ENCODE data around the gene NOC4L. TPM values are rescaled to one million over a fixed set of nuclear protein-coding genes. Genes with fewer than 3 reads are reported as not detected.

NOC4L gene
- total and polyA plus RNA-seq, 5 donors from 2014 or later = 17.0 to 26.9 (median 19.2) TPM

GRCh38 chr12:132156573-132157325, 12.5 kb downstream of the NOC4L start:
- H3K36me3 Mint-ChIP-seq = no peaks in the 10 kb centered on the region
- H3K4me1 Mint-ChIP-seq = peaks cover 0 to 2% (median 0%) of the 10 kb centered on the region in 4 donors
- Histone ChIP-seq H3K4me1 (ENCODE audit: control insufficient read depth, insufficient read depth, low read length, poor library complexity, severe bottlenecking) (peaks cover 10% of the 10 kb centered on the region), H3K36me3 (ENCODE audit: control insufficient read depth, insufficient read depth, low read length) (peaks cover 12% of the 10 kb centered on the region), H3K4me3 (ENCODE audit: low read depth, low read length) (no peak overlapping the region), H3K9me3 (ENCODE audit: control insufficient read depth in 2 of 2, low read length in 2 of 2) (no peaks in the 10 kb centered on the region), H3K27ac (ENCODE audit: insufficient read depth, low read length, poor library complexity, severe bottlenecking) (no peak overlapping the region), H3K27me3 (ENCODE audit: control insufficient read depth, insufficient read depth, low read length) (no peaks in the 10 kb centered on the region)
- no peaks in the 10 kb centered on the region for H3K9me3 Mint-ChIP-seq
- no peak overlapping the region for H3K4me3 Mint-ChIP-seq
- DNase-seq (no peak), ATAC-seq (ENCODE audit: low read depth in 2 of 2) (no peak)
- no peak overlapping the region for H3K27ac Mint-ChIP-seq
- no peaks in the 10 kb centered on the region for H3K27me3 Mint-ChIP-seq

- no peak overlapping the region for H3K27ac Mint-ChIP-seq
- DNase-seq = no peak
- H3K27me3 Mint-ChIP-seq = no peaks in the 10 kb centered on the region
- Histone ChIP-seq H3K27me3 (ENCODE audit: control insufficient read depth, insufficient read depth, low read length) (no peaks in the 10 kb centered on the region), H3K36me3 (ENCODE audit: control insufficient read depth, insufficient read depth, low read length) (peaks cover 5% of the 10 kb centered on the region), H3K9me3 (ENCODE audit: control insufficient read depth in 2 of 2, low read length in 2 of 2) (no peaks in the 10 kb centered on the region), H3K4me1 (ENCODE audit: control insufficient read depth, insufficient read depth, low read length, poor library complexity, severe bottlenecking) (peaks cover 16% of the 10 kb centered on the region), H3K27ac (ENCODE audit: insufficient read depth, low read length, poor library complexity, severe bottlenecking) (no peak overlapping the region), H3K4me3 (ENCODE audit: low read depth, low read length) (no peak overlapping the region)
- no peak overlapping the region for H3K4me3 Mint-ChIP-seq
- H3K36me3 Mint-ChIP-seq = no peaks in the 10 kb centered on the region
- no peak for ATAC-seq (ENCODE audit: low read depth in 2 of 2)
- H3K4me1 Mint-ChIP-seq = peaks cover 0 to 2% (median 0%) of the 10 kb centered on the region in 4 donors
- no peaks in the 10 kb centered on the region for H3K9me3 Mint-ChIP-seq
These were observed 13.6 kb downstream of the NOC4L start for GRCh38 chr12:132157733-132158409.

- H3K27me3 ChIP-seq (ENCODE audit: control insufficient read depth, insufficient read depth, low read length) = no peaks in the 10 kb centered on the region
- DNase-seq (no peak), ATAC-seq (ENCODE audit: low read depth in 2 of 2) (no peak)
- H3K27me3 Mint-ChIP-seq = no peaks in the 10 kb centered on the region
- peaks cover 20% of the 10 kb centered on the region for H3K4me1 ChIP-seq (ENCODE audit: control insufficient read depth, insufficient read depth, low read length, poor library complexity, severe bottlenecking)
- peaks cover 5% of the 10 kb centered on the region for H3K36me3 ChIP-seq (ENCODE audit: control insufficient read depth, insufficient read depth, low read length)
- no peaks in the 10 kb centered on the region for H3K9me3 ChIP-seq (ENCODE audit: control insufficient read depth in 2 of 2, low read length in 2 of 2)
- no peaks in the 10 kb centered on the region for H3K9me3 Mint-ChIP-seq
- no peaks in the 10 kb centered on the region for H3K36me3 Mint-ChIP-seq
- no peak overlapping the region for H3K27ac ChIP-seq (ENCODE audit: insufficient read depth, low read length, poor library complexity, severe bottlenecking)
- no peak overlapping the region for H3K4me3 Mint-ChIP-seq
- no peak overlapping the region for H3K27ac Mint-ChIP-seq
- H3K4me1 Mint-ChIP-seq = peaks cover 0 to 6% (median 2%) of the 10 kb centered on the region in 4 donors
- H3K4me3 ChIP-seq (ENCODE audit: low read depth, low read length) = no peak overlapping the region
These were observed 14.7 kb downstream of the NOC4L start for GRCh38 chr12:132158677-132159554.

- Histone ChIP-seq H3K36me3 (ENCODE audit: control insufficient read depth, insufficient read depth, low read length) (peaks cover 5% of the 10 kb centered on the region), H3K27ac (ENCODE audit: insufficient read depth, low read length, poor library complexity, severe bottlenecking) (no peak overlapping the region), H3K27me3 (ENCODE audit: control insufficient read depth, insufficient read depth, low read length) (no peaks in the 10 kb centered on the region), H3K4me1 (ENCODE audit: control insufficient read depth, insufficient read depth, low read length, poor library complexity, severe bottlenecking) (peaks cover 14% of the 10 kb centered on the region), H3K4me3 (ENCODE audit: low read depth, low read length) (no peak overlapping the region), H3K9me3 (ENCODE audit: control insufficient read depth in 2 of 2, low read length in 2 of 2) (no peaks in the 10 kb centered on the region)
- Mint-ChIP-seq H3K9me3 (no peaks in the 10 kb centered on the region), H3K4me1 (peaks cover 4 to 11% (median 4%) of the 10 kb centered on the region in 4 donors), H3K27me3 (no peaks in the 10 kb centered on the region), H3K4me3 (no peak overlapping the region), H3K27ac (peak overlapping the region in 1 of 3 donors; percentile 88), H3K36me3 (no peaks in the 10 kb centered on the region)
- DNase-seq = no peak
- no peak for ATAC-seq (ENCODE audit: low read depth in 2 of 2)
These were observed 15.3 kb downstream of the NOC4L start for GRCh38 chr12:132159555-132160003.

GRCh38 chr12:132160016-132160415, 15.8 kb downstream of the NOC4L start:
- H3K4me3 ChIP-seq (ENCODE audit: low read depth, low read length) = no peak overlapping the region
- DNase-seq = no peak
- H3K27me3 Mint-ChIP-seq = no peaks in the 10 kb centered on the region
- ATAC-seq (ENCODE audit: low read depth in 2 of 2) = no peak
- peaks cover 4 to 12% (median 4%) of the 10 kb centered on the region in 4 donors for H3K4me1 Mint-ChIP-seq
- H3K27ac ChIP-seq (ENCODE audit: insufficient read depth, low read length, poor library complexity, severe bottlenecking) = no peak overlapping the region
- no peaks in the 10 kb centered on the region for H3K36me3 Mint-ChIP-seq
- no peaks in the 10 kb centered on the region for H3K9me3 ChIP-seq (ENCODE audit: control insufficient read depth in 2 of 2, low read length in 2 of 2)
- no peaks in the 10 kb centered on the region for H3K27me3 ChIP-seq (ENCODE audit: control insufficient read depth, insufficient read depth, low read length)
- no peak overlapping the region for H3K4me3 Mint-ChIP-seq
- H3K9me3 Mint-ChIP-seq = no peaks in the 10 kb centered on the region
- peak overlapping the region in 1 of 3 donors; percentile 88 for H3K27ac Mint-ChIP-seq
- H3K4me1 ChIP-seq (ENCODE audit: control insufficient read depth, insufficient read depth, low read length, poor library complexity, severe bottlenecking) = peaks cover 14% of the 10 kb centered on the region
- H3K36me3 ChIP-seq (ENCODE audit: control insufficient read depth, insufficient read depth, low read length) = peaks cover 5% of the 10 kb centered on the region

GRCh38 chr12:132160601-132161035, 16.4 kb downstream of the NOC4L start:
- peaks cover 4 to 12% (median 4%) of the 10 kb centered on the region in 4 donors for H3K4me1 Mint-ChIP-seq
- no peak overlapping the region for H3K27ac ChIP-seq (ENCODE audit: insufficient read depth, low read length, poor library complexity, severe bottlenecking)
- H3K9me3 ChIP-seq (ENCODE audit: control insufficient read depth in 2 of 2, low read length in 2 of 2) = no peaks in the 10 kb centered on the region
- peaks cover 5% of the 10 kb centered on the region for H3K36me3 ChIP-seq (ENCODE audit: control insufficient read depth, insufficient read depth, low read length)
- no peaks in the 10 kb centered on the region for H3K9me3 Mint-ChIP-seq
- H3K27me3 ChIP-seq (ENCODE audit: control insufficient read depth, insufficient read depth, low read length) = no peaks in the 10 kb centered on the region
- H3K4me3 ChIP-seq (ENCODE audit: low read depth, low read length) = no peak overlapping the region
- DNase-seq = no peak
- no peak for ATAC-seq (ENCODE audit: low read depth in 2 of 2)
- no peaks in the 10 kb centered on the region for H3K27me3 Mint-ChIP-seq
- no peaks in the 10 kb centered on the region for H3K36me3 Mint-ChIP-seq
- H3K27ac Mint-ChIP-seq = no peak overlapping the region
- H3K4me1 ChIP-seq (ENCODE audit: control insufficient read depth, insufficient read depth, low read length, poor library complexity, severe bottlenecking) = peaks cover 14% of the 10 kb centered on the region
- H3K4me3 Mint-ChIP-seq = no peak overlapping the region

GRCh38 chr12:132161036-132161781, 17.0 kb downstream of the NOC4L start:
- Mint-ChIP-seq H3K4me1 (peaks cover 4 to 12% (median 4%) of the 10 kb centered on the region in 4 donors), H3K27me3 (no peaks in the 10 kb centered on the region), H3K27ac (peak overlapping the region in 1 of 3 donors; percentile 86), H3K9me3 (no peaks in the 10 kb centered on the region), H3K4me3 (no peak overlapping the region), H3K36me3 (no peaks in the 10 kb centered on the region)
- Histone ChIP-seq H3K27ac (ENCODE audit: insufficient read depth, low read length, poor library complexity, severe bottlenecking) (no peak overlapping the region), H3K4me3 (ENCODE audit: low read depth, low read length) (no peak overlapping the region), H3K27me3 (ENCODE audit: control insufficient read depth, insufficient read depth, low read length) (no peaks in the 10 kb centered on the region), H3K36me3 (ENCODE audit: control insufficient read depth, insufficient read depth, low read length) (peaks cover 5% of the 10 kb centered on the region), H3K4me1 (ENCODE audit: control insufficient read depth, insufficient read depth, low read length, poor library complexity, severe bottlenecking) (peaks cover 14% of the 10 kb centered on the region), H3K9me3 (ENCODE audit: control insufficient read depth in 2 of 2, low read length in 2 of 2) (no peaks in the 10 kb centered on the region)
- DNase-seq (no peak), ATAC-seq (ENCODE audit: low read depth in 2 of 2) (no peak)
